NCI-H69 (cell line): ENCODE results near the gene MUC5AC.
A peak's percentile ranks its signal among the peaks of the same experiment; 100 is the strongest.

Experiments
- DNase-seq: peaks from one replicate; lab custom pipeline; 2025; lab: John Stamatoyannopoulos, UW

Gene MUC5AC

DNA sequence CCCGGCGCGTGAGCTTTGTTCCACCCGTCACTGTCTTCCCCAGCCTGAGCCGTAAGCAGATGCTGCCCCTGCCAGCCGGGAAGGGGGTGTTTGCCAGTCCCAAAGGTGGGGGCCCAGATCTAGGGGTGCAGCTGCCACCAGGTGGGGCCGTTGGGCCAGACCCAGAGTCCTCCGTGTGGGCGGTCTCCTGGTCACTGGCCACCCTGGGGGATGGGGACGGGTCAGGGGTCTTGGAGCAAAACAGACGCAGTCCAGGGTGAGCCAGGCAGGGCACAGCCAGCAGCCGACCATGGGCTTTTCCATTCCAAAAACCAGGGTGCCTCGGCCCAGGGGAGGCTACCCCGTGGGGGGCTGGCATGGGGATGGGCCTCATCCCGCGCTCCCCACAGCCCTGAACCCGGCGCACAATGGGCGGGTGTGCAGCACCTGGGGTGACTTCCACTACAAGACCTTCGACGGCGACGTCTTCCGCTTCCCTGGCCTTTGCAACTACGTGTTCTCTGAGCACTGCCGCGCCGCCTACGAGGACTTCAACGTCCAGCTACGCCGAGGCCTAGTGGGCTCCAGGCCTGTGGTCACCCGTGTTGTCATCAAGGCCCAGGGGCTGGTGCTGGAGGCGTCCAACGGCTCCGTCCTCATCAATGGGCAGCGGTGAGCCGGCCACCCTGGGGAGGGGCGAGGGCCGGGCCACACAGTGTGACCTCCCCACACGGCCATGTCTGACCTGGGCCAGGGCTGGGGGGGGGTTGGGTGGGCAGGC, 68.7 kb downstream of the MUC5AC start:
- DNase-seq, result no peak

DNA sequence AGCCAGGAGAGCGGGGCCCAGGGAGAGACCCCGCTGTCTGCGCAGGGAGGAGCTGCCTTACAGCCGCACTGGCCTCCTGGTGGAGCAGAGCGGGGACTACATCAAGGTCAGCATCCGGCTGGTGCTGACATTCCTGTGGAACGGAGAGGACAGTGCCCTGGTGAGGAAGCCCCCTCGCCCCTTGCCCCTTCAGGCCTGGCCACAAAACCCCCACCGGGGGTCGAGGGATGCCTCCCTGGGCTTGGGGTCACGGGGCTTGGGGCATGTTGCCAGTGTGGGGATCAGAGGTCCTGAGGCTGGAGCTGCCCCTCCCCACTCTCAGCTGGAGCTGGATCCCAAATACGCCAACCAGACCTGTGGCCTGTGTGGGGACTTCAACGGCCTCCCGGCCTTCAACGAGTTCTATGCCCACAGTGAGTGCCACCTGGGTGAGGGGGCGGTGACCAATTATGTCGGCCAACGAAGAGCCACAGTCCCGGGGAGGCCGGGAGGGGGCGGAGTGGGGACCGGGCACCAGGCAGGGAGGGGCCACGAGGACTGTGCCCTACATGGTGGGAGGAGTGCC, 69.3 kb downstream of the MUC5AC start:
- no peak for DNase-seq

DNA sequence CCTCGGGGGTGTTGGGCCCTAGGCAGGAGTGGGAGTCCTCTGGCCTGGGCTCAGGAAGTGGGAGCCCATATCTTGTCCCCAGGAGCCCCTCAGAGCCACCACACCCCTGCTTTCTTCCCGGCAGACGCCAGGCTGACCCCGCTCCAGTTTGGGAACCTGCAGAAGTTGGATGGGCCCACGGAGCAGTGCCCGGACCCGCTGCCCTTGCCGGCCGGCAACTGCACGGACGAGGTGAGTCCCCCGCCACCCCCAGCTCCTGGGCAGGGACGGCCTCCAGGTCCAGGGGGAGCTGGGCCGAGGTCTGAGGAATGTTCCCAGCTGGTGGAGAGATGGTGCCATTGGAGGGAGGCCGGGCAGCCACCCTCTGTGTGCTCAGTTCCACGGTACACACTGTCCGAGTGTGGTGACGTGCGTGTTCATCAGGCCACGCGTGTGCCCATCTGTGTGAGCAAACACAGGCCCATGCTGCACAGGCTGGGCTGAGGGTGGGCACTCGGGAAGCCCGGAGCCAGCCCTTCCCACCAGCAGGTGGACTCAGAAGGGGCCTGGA, 69.9 kb downstream of the MUC5AC start:
- DNase-seq, result no peak

DNA sequence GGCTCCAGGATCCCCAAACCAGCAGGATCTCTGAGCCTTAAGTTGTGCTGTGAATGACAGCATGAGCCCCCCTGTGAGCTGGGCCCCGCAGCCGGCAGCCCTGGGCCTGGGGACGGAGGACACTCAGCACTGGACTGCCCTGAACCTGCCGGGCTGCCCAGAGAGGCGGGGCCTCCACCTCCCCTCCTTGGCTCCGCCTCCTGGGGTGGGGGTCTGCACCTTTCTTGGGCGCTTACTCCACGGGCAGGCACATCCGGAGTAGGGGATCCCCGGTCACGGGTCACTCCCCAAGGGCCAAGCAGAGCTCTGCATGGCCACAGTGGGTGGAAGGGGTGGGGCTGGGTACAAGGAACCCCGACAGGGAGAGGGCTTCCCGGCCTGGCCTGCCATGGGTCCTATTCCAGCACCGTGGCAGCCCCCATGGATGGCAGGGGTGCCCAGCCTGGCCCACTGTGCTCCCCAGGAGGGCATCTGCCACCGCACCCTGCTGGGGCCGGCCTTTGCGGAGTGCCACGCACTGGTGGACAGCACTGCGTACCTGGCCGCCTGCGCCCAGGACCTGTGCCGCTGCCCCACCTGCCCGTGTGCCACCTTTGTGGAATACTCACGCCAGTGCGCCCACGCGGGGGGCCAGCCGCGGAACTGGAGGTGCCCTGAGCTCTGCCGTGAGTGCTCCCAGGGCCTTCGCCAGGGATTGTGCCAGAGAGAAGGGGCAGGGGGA, 70.5 kb downstream of the MUC5AC start:
- DNase-seq, result no peak

DNA sequence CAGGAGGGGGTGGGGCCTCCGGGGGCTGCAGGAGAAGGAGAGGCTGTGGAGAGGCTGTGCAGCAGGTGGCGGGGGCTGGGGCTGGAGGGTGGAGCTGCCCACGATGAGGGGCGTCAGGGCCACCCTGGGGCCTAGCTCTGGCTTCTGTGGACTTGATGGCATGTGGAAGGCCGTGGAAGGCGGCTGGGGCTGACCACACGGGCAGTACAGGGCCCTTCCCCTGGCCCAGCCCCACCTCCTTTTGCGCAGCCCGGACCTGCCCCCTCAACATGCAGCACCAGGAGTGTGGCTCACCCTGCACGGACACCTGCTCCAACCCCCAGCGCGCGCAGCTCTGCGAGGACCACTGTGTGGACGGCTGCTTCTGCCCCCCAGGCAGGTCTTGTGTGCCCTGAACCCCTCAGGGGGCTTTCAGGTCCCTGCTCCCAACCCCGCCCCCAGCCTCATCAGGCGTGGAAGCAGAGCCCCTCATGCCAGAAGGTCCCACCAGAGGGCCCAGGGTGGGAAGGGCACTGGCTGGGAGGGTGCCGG, 71.2 kb downstream of the MUC5AC start:
- DNase-seq, result no peak

DNA sequence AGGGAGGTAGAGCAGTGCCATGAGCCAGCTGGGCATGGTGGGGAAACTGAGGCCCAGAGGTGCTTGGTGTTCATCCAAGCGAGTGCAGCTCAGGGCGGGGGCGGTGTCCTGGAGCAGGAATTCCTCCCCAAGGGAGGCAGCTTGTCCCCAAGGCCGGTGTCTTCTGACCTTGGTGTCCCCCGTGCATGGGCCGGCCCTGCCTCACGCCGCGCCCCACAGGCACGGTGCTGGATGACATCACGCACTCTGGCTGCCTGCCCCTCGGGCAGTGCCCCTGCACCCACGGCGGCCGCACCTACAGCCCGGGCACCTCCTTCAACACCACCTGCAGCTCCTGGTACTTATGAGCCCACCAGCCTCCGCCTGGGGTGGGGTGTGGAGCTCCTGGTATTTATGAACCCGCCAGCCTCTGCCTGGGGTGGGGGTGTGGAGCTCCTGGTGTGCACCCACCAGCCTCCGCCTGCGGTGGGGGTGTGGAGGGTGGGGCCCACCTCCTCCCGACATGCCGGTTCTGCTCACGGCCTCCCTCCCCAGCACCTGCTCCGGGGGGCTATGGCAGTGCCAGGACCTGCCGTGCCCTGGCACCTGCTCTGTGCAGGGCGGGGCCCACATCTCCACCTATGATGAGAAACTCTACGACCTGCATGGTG, 71.8 kb downstream of the MUC5AC start:
- no peak for DNase-seq

DNA sequence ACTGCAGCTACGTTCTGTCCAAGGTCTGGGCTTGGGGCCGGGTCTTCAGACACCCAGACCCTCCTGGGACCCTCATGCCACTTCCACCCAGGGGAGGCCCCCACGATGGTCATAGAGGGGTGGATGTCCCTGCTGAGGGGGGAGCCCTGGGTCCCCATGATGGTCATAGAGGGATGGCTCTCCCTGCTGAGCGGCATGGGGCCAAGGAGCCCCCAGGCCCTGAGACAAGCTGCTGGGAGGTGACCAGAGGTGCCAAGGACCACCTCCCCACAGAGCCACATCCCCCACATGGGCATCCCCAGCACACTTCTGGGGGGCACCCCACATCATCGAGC, 72.3 kb downstream of the MUC5AC start:
- DNase-seq, result no peak

DNA sequence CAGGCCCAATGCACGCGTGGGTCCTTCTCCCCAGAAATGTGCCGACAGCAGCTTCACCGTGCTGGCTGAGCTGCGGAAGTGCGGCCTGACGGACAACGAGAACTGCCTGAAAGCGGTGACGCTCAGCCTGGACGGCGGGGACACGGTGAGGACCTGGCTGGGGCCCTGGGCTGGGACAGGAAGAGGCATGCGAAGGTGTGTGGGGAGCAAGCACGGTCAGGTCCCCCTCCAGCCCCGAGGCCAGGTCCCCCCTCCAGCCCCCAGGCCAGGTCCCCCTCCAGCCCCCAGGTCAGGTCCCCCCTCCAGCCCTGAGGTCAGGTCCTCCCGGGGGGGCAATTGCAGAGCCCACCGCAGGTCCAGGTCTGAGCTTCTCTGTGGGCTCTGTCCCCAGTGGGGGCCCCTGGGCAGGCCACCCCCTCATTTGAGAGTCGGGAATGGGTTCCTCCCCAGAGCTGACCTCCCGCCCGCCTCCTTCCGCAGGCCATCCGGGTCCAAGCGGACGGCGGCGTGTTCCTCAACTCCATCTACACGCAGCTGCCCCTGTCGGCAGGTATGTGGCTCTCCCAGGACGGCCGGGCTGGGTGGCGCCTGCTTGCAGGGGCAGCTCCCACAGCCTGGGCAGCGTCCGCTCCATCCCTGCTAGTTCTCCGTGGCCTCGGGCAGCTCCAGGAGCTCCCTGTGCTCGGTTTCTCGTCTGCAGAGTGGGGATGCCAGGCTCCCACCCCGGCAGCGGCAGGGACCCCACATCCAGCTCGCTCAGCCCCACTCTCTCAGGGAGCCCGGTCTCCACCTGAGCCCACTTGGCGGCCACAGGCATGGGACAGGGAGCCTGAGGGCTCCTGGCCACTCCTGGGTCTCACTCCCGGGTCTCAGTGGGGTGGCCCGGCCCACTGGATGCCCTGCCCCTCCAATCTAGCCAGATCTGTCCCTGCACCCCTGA, 73.0 kb downstream of the MUC5AC start:
- DNase-seq, result no peak

DNA sequence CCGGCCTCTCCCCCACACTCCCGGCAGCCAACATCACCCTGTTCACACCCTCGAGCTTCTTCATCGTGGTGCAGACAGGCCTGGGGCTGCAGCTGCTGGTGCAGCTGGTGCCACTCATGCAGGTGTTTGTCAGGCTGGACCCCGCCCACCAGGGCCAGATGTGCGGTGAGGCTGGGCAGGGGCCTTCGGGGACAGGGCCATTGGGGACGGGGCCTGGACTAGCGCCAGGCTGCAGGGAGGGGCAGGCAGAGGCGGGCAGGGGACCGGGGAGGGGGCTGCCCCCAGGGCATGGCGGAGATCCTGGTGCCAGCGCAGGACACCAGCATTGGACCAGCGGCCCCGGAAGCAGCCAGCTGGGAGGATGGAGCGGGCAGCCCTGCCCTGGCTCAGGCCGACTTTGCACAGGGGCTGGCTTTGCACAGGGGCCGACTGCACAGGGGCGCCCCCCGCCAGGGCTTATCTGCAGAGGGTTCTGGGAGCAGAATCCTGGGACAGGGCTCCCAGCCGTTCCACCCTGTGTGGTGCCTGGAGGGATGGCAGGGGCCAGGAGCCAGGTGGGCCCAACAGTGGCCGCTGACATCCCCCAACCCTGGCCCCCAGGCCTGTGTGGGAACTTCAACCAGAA, 73.8 kb downstream of the MUC5AC start:
- peak; percentile 81 for DNase-seq

DNA sequence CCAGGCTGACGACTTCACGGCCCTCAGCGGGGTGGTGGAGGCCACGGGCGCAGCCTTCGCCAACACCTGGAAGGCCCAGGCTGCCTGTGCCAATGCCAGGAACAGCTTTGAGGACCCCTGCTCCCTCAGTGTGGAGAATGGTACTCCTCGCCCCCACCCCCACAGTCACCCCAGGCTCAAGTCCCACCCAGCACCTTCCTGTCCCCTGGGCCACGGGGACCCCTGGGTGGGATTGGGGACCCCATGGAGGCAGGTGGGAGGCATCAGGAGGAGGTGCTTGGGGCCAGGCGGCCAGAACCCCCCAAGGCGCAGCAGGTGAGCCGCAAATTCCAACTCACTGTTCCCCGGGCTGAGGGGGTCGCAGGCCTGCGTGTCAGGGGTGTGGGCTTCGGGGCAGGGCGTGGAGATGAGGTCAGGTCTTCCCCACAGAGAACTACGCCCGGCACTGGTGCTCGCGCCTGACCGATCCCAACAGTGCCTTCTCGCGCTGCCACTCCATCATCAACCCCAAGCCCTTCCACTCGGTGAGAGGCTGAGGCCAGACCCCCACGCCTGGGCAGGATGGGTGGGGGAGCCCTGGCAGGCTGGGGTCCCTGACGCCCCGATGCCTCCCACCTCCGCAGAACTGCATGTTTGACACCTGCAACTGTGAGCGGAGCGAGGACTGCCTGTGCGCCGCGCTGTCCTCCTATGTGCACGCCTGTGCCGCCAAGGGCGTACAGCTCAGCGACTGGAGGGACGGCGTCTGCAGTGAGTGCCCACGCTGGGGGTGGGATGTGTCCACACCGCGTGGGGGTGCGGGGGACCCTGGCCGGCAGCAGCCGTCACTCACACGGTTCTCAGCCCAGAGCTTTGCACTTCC, 74.5 kb downstream of the MUC5AC start:
- no peak for DNase-seq

DNA sequence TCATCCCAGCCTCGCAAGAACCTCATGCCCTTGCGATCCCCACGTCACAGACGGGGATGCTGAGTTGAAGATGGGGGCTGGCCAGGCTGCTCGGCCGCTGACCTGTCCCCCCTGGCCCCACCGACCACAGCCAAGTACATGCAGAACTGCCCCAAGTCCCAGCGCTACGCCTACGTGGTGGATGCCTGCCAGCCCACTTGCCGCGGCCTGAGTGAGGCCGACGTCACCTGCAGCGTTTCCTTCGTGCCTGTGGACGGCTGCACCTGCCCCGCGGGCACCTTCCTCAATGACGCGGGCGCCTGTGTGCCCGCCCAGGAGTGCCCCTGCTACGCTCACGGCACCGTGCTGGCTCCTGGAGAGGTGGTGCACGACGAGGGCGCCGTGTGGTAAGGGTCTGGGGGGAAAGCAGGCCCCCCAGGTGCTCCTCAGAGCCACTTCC, 75.1 kb downstream of the MUC5AC start:
- DNase-seq, result peak; percentile 34

DNA sequence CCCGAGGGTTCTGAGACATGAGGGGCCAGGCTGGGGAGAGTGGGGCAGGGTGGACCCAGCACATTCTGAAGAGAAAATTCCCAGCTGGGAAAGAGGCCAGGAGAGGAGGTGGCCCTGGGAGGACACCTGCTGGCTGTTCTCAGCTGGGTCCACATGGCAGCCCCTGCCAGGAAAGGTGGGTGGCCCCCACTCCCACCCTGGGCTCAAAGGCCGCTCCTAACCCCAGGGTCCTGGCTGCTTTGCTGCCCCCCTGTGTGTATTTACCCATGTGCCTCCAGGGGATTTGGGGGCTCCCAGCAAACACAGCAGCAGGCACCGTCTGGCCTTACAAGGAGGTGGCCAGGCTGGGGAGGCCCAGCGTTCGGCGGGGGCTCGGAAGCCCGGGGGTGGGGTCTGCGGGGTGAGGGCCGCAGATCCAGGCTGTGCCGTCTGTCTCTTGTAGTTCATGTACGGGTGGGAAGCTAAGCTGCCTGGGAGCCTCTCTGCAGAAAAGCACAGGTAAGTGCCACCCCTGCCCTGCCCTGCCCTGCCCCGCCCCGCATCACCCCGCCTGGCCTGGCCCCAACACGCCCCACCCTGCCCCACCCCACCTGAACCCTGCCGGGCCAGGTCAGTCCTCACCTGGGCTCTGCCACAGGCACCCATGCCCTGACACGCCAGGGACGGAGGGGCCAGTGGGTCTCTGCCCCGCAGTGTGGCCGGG, 75.7 kb downstream of the MUC5AC start:
- peak; percentile 43 for DNase-seq

DNA sequence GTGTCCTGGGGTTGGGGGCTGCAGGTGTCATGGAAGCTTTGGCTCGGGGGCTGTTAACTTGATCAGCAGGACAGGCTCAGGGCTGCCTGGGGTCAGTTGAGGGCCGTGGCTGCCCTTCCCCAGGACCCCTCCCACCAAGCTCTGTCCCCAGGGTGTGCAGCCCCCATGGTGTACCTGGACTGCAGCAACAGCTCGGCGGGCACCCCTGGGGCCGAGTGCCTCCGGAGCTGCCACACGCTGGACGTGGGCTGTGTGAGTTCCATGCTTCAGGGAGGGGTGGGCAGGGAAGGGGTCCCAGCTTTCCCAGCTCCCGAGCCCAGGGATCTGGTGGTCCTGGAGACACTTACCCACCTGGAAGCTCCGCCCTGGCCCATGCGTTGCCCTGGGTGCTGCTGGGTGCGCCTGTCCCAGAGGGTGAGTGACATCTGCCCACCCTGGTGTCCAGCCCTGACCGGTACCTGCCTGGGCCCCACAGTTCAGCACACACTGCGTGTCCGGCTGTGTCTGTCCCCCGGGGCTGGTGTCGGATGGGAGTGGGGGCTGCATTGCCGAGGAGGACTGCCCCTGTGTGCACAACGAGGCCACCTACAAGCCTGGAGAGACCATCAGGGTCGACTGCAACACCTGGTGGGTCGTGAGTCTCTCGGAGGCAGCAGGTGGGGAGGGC, 76.4 kb downstream of the MUC5AC start:
- no peak for DNase-seq

DNA sequence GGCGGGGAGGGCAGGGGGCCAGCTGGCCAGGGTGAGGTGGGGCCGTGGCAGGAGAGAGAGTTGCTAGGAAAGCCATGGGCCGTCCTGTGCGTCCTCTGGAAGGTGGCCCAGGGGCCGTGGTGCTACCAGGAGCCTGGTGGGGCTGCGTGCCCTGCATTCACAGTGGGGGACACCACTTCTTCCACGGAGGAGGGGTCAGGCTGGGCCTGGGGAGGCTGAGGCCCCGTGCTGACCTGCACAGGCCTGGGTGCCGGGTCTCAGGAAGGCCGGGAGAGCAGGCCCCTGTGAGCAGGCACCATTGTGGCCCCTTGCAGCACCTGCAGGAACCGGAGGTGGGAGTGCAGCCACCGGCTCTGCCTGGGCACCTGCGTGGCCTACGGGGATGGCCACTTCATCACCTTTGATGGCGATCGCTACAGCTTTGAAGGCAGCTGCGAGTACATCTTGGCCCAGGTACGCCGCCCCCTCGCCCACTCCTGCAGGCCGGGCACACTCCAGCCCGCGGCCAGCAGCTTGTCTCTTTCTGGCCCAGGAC, 77.1 kb downstream of the MUC5AC start:
- DNase-seq, result no peak

DNA sequence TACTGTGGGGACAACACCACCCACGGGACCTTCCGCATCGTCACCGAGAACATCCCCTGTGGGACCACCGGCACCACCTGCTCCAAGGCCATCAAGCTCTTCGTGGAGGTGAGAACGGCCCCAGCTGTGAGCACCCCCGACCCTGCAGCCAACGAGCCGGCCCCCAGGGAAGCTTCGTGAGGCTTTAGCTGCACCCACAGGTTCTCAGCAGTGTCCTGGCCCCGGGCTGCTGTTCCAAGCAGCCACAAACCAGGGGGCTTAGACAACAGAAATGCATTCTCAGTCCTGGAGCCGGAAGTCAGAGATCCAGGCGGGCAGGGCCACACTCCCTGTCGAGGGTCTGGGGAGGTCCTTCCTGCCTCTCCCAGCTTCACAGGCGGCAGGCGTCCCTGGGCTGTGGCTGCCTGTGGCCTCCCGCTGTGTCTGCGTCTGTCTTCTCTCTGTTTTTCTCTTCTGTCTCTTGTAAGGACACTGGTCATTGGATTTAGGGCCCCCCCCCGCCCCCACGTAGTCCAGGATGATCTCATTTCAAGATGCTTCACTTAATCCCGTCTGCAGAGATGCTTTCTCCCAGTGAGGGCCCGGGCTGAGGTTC, 77.7 kb downstream of the MUC5AC start:
- DNase-seq, result no peak

DNA sequence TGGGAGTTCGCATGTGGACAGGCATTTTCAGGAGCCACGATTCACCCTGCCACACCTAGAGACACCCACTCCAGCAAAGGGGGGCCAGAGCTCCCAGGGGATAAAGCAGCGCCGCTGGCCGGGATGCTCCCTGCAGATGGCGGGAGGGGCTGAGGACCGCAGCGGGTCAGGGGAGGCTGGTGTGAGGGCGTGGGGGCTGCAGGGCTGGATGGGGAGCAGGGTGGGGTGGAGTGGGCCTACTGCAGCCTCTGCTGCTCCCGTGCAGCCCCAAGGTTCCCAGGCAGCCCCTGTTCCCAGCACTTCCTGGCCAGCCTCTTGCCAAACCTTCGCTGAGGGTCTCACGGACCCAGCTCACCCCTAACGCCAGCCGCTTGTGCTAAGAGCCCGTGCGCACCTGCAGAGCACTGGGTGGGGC, 78.2 kb downstream of the MUC5AC start:
- DNase-seq, result no peak

DNA sequence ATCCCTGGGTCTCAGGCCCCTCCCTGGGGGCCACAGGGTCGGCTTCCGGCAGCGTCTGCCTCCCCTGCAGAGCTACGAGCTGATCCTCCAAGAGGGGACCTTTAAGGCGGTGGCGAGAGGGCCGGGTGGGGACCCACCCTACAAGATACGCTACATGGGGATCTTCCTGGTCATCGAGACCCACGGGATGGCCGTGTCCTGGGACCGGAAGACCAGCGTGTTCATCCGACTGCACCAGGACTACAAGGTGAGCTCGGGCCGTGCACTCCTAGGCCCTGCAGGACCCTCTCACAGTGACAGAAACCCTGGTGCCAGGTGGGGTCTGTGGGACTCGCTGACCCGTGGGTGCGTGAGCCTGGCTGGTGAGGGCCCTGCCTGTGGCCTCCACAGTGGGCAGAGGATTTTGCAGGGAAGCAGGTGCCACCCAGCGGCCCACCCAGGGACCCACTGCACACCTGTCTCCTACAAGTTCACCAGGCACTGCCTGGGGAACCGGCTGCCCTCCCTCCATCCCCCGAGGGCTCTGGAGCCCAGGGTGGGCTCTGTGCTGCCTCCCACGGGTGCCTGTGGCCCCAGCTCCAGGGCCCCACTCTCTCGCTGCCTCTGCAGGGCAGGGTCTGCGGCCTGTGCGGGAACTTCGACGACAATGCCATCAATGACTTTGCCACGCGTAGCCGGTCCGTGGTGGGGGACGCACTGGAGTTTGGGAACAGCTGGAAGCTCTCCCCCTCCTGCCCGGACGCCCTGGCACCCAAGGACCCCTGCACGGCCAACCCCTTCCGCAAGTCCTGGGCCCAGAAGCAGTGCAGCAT, 78.8 kb downstream of the MUC5AC start:
- no peak for DNase-seq
